ENCODE data around the gene P2RX7.

GRCh38 chr12:121137512-121137911 lies 4.8 kb downstream of the P2RX7 start:
- no peak for TF ChIP-seq CTCF (IDR thresholded peaks at IDR 0.05; ENCODE audit: poor library complexity)
- no peak for TF ChIP-seq EZH2phosphoT487 (IDR thresholded peaks at IDR 0.05; ENCODE audit: low read depth, severe bottlenecking, unreplicated experiment)
- no peak for TF ChIP-seq EZH2 (IDR thresholded peaks at IDR 0.05; ENCODE audit: borderline replicate concordance)
